ENCODE data around the gene CELF1.

GRCh38 chr11:47589584-47589976, 36.6 kb upstream of the CELF1 start:
- TF ChIP-seq CTCF (IDR thresholded peaks at IDR 0.05) (no peak), POLR2A (IDR thresholded peaks at IDR 0.05) (no peak)

All from thyroid gland (tissue), 4 donors.